AG10803 (cell line): ENCODE measurements around the gene ABCA3.
"Not testable (repeated sequence)": the region's sequence is repeated elsewhere in the genome, so short reads cannot be mapped to it uniquely, and the experiment has no call there.

Experiments used
- DNase-seq: peaks from one replicate; pipeline ENCODE4 v3.0.0; 2010; ENCODE audit warnings: low read depth
- H3K4me3 ChIP-seq: 2 replicates; pipeline ENCODE4 v1.5.1; 2011; ENCODE audit warnings: mild to moderate bottlenecking, low read length, control low read depth
- TF ChIP-seq, protein P1 (sequence below): conservative IDR thresholded peaks from 2 replicates; pipeline ENCODE4 v1.5.1; 2011; ENCODE audit warnings: mild to moderate bottlenecking, low read length, control low read depth, inconsistent platforms

ABCA3 gene

DNA sequence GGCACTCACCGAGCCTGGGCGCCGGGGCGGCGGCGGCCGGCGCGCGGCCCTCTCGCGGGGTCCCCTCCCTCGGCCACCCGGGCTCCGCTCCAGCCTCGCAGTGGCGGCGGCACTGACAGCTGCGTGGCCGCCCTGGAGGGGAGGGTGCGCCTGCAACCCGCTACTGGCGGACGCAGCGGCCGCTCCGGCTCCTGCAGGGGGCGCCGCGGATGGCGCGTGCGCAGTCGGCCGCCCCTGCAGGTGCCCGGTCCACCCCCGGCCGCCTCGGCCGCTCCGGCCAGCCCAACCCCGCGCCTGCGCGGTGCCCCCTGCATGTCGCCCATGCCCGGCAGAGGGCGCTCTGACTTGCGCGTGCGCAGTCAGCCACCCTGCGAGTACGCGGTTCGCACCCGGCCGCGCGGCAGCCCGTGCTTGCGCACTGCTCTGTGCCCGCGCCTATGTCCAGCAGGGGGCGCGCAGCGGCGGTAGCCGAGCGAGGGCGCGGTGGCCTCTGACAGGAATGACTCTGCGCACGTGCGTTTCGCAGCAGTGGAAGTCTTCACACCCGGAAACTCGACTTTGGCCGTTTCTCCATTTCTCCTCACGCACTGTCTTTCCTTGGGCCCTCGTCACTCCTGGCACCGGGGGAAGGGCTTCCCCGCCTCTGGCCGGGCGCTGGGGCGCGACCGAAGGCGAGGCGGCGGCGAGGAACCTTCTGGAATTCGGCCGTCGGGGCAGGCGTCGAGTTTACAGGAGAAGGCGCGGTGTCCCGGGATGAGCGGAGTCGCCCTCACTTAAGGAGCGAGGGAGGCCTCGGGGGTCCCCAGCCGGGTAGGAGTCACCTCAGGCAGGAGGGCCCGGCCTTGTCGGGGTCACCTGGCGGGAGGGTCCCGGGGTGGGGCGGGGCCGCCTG is at the start of gene ABCA3:
Gene ABCA3 (minus strand): TSS at position 165 of the 892 bp plus-strand sequence. CDS start 14,262 bp downstream, outside the sequence.
- TF ChIP-seq, protein P1, sequence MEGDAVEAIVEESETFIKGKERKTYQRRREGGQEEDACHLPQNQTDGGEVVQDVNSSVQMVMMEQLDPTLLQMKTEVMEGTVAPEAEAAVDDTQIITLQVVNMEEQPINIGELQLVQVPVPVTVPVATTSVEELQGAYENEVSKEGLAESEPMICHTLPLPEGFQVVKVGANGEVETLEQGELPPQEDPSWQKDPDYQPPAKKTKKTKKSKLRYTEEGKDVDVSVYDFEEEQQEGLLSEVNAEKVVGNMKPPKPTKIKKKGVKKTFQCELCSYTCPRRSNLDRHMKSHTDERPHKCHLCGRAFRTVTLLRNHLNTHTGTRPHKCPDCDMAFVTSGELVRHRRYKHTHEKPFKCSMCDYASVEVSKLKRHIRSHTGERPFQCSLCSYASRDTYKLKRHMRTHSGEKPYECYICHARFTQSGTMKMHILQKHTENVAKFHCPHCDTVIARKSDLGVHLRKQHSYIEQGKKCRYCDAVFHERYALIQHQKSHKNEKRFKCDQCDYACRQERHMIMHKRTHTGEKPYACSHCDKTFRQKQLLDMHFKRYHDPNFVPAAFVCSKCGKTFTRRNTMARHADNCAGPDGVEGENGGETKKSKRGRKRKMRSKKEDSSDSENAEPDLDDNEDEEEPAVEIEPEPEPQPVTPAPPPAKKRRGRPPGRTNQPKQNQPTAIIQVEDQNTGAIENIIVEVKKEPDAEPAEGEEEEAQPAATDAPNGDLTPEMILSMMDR: peak; percentile 65
- DNase-seq: peak; percentile 80
- peak within 1 kb of the TSS; percentile 58 for H3K4me3 ChIP-seq

DNA sequence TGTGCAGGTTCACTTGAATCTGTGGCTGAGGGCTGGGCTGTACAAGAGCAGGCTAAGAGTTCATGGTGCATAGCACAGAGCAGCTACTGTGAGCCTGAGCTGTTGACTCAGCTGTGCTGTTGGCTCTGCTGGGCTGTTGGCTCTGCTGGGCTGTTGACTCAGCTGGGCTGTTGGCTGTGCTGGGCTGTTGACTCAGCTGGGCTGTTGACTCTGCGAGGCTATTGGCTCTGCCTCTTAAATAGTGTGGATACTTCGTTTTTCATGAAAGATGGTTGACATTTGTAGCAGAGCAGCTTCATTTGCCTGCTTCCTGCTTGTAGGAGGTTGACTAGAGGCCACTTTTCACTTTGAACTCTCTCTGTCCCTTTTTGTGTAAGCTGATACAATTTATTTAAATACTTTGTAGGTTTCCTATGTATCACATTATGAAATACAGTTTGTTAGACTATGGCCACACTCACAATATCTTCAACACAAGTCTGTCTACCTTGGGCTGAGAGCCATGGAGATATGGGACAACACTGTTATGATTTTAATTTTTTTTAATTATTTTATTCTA is 48.4 kb upstream of the ABCA3 start:
- no peak overlapping the region for H3K4me3 ChIP-seq
- peak; percentile 39 for DNase-seq
- TF ChIP-seq, protein P1: no peak

DNA sequence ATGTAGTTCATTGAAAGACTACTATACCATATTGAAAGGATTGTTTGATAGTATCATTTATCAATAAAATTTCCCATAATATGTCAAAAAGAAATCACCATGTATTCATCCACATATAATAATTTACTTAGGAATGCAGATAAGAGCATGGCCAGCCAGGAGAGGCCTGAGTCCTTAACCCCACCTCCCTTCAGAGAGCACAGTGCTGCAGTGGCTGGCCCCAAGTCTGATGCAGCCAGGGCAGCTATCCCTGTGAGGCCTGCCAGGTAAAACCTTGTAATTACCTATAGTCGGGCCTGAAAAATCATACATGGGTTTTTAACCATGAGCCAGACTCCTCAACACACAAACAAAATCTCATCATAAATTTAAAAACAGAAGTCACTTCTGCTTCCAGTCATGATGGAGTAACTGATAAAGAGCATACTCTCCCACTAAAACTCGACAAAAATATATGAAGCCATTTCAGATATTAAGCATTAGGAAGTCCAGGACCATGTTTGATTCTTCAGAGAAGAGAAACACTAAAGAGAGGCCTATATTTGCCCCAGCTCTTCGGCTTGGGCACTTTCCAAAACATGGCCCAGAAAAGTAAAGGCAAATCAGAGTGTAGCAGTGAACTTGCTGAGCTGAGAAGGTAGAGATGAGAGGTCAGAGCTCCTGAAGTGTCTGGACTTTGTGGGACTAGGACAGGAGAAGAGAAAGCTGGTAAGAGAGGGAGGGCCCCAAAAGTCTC is 47.8 kb upstream of the ABCA3 start:
- TF ChIP-seq, protein P1: no peak
- H3K4me3 ChIP-seq: no peak overlapping the region
- DNase-seq: no peak

DNA sequence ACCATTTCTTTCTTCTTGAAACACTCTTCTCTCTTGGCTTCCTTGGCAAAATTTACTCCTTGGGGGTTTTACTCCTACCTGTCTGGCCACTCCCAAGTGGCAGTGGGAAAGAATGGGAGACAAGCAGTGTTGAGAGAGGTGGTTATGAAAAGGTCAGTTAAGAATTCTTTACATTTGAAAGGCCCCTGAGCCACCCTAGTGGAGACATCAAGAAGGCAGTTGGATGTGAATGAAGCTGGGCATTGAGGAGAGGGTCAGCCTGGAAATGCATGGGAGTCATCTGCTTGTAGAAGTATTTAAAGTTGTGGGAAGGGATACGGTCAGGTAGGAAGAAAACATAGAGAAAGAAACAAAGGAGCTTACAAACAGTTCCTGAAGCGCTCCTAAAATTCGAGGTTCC is 46.5 kb upstream of the ABCA3 start:
- DNase-seq: no peak
- H3K4me3 ChIP-seq: no peak overlapping the region
- TF ChIP-seq, protein P1: no peak; the same call in 1 of the 2 replicates

DNA sequence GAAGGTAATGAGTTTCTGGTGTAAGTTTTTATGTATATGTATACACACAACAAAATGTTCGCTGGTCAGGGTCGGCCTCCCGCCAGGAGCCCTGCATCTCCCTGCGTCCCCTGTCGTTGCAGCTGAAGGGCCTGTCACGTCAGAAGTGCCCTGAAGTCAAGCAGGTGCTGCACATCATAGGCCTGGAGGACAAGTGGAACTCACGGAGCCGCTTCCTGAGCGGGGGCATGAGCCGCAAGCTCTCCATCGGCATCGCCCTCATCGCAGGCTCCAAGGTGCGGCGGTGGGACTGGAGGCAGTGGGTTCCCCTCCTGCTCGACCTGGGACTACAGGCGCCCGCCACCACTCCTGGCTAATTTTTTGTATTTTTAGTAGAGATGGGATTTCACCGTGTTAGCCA is 45.5 kb upstream of the ABCA3 start:
- not testable (repeated sequence) for H3K4me3 ChIP-seq, DNase-seq

DNA sequence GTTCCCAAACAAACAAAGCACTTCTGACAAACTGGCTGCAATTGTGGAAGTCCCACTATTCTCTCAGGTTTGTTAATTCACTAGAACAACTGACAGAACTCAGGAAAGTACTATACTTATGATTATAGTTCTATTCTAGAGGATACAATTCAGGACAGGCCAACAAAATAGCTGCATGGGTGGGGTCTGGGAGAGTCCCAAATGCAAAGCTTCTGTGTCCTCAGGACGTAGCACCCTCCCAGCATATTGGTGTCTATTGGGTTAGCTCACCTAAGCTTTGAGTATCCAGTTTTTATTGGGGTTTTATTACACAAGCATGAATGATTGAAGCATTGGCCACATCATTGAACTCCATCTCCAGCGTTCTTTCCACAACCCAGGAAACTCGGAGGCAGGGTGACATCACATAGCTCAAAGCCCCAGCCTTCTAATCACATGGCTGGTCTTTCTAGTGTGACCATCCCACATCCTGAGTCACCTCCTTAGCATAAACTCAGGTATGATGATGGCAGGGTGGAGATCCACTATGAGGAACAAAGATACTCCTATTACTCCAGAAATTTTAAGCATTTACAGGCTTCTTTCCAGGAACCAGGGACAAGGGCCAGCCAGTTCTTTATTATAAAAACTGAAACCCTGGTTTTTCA is 44.8 kb upstream of the ABCA3 start:
- TF ChIP-seq, protein P1: no peak
- no peak overlapping the region for H3K4me3 ChIP-seq
- DNase-seq: no peak

DNA sequence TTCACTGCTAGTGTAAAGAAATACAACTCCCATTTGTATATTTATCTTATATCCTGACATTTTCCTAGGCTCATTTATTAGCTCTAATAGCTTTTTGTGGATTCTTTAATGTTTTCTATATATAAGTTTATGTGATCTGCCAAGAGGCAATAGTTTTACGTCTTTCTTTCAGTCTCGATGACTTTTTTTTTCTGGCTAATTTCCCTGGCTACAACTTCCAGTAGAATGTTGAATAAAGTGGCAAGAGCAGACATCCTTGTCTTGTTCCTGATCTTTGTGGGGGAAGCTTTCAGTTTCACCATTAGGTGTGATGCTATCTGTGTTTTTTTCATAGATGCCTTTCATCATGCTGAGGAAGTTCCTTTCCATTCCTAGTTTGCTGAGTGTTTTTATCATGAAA is 43.9 kb upstream of the ABCA3 start:
- H3K4me3 ChIP-seq: no peak overlapping the region
- TF ChIP-seq, protein P1: no peak
- no peak for DNase-seq
